Occipital lobe (tissue), 2 donors: ENCODE data around the gene TBC1D19. TPM values are rescaled to one million over a fixed set of nuclear protein-coding genes. Genes with fewer than 3 reads are reported as not detected.

ENCODE experiments used
- small RNA-seq: library from RNA; depleted of rRNA; stranded (forward); fragments of <200 nt; gene quantifications from one replicate; pipeline ENCODE3, GENCODE V24; 2014
- total RNA-seq: library from RNA; depleted of rRNA; stranded (reverse); fragments of >200 nt; gene quantifications from one replicate; pipeline ENCODE4 v1.2.3, GENCODE V29; 2014

The TBC1D19 gene
- total RNA-seq, 1 donor from 2014 or later, result 104 TPM

Small RNA genes within 50 kb of the gene (small RNA-seq; reads per million reads assigned to genes)
- 0.15 reads per million for gene RF00284

Other genes starting within 250 kb of the TBC1D19 start
- gene CCKAR, start 93.6 kb upstream of the TBC1D19 start, total RNA-seq, result not detected